Measurements from ENCODE around the gene XPO6.

XPO6 gene

GRCh38 chr16:28108590-28109247, 103.0 kb downstream of the XPO6 start:
- no peak overlapping the region for H3K4me3 ChIP-seq (ENCODE audit: low read depth, low read length)
- no peak for DNase-seq (ENCODE audit: low read depth)
- TF ChIP-seq POLR2A (IDR thresholded peaks at IDR 0.05; ENCODE audit: extremely low read depth, insufficient read length) (no peak), MAX (IDR thresholded peaks at IDR 0.05; ENCODE audit: low read depth, low read length) (no peak), CTCF (IDR thresholded peaks at IDR 0.05; ENCODE audit: low read depth, low read length) (no peak)

- no peak overlapping the region for H3K4me3 ChIP-seq (ENCODE audit: low read depth, low read length)
- no peak for TF ChIP-seq MYC (IDR thresholded peaks at IDR 0.05; ENCODE audit: low read depth, low read length)
- TF ChIP-seq CTCF (IDR thresholded peaks at IDR 0.05; ENCODE audit: low read depth, low read length), result no peak
- TF ChIP-seq POLR2A (IDR thresholded peaks at IDR 0.05; ENCODE audit: extremely low read depth, insufficient read length), result no peak
- TF ChIP-seq MAX (IDR thresholded peaks at IDR 0.05; ENCODE audit: low read depth, low read length), result no peak
- DNase-seq (ENCODE audit: low read depth), result no peak
These were observed 104.5 kb downstream of the XPO6 start for GRCh38 chr16:28107232-28107631.

GRCh38 chr16:28106467-28107215, 105.1 kb downstream of the XPO6 start:
- DNase-seq (ENCODE audit: low read depth), result no peak
- H3K4me3 ChIP-seq (ENCODE audit: low read depth, low read length), result no peak overlapping the region
- TF ChIP-seq POLR2A (IDR thresholded peaks at IDR 0.05; ENCODE audit: extremely low read depth, insufficient read length) (no peak), MAX (IDR thresholded peaks at IDR 0.05; ENCODE audit: low read depth, low read length) (no peak), MYC (IDR thresholded peaks at IDR 0.05; ENCODE audit: low read depth, low read length) (no peak), CTCF (IDR thresholded peaks at IDR 0.05; ENCODE audit: low read depth, low read length) (no peak)

- no peak for TF ChIP-seq MAX (IDR thresholded peaks at IDR 0.05; ENCODE audit: low read depth, low read length)
- TF ChIP-seq MYC (IDR thresholded peaks at IDR 0.05; ENCODE audit: low read depth, low read length), result no peak
- no peak for TF ChIP-seq POLR2A (IDR thresholded peaks at IDR 0.05; ENCODE audit: extremely low read depth, insufficient read length)
- no peak for TF ChIP-seq CTCF (IDR thresholded peaks at IDR 0.05; ENCODE audit: low read depth, low read length)
- DNase-seq (ENCODE audit: low read depth), result no peak
- H3K4me3 ChIP-seq (ENCODE audit: low read depth, low read length), result no peak overlapping the region
These were observed 105.8 kb downstream of the XPO6 start for GRCh38 chr16:28105954-28106353.

GRCh38 chr16:28105297-28105696, 106.5 kb downstream of the XPO6 start:
- DNase-seq (ENCODE audit: low read depth), result no peak
- TF ChIP-seq MAX (IDR thresholded peaks at IDR 0.05; ENCODE audit: low read depth, low read length), result no peak
- no peak overlapping the region for H3K4me3 ChIP-seq (ENCODE audit: low read depth, low read length)

GRCh38 chr16:28104404-28104803, 107.4 kb downstream of the XPO6 start:
- no peak overlapping the region for H3K4me3 ChIP-seq (ENCODE audit: low read depth, low read length)
- TF ChIP-seq CTCF (IDR thresholded peaks at IDR 0.05; ENCODE audit: low read depth, low read length) (no peak), POLR2A (IDR thresholded peaks at IDR 0.05; ENCODE audit: extremely low read depth, insufficient read length) (no peak), MAX (IDR thresholded peaks at IDR 0.05; ENCODE audit: low read depth, low read length) (no peak), MYC (IDR thresholded peaks at IDR 0.05; ENCODE audit: low read depth, low read length) (no peak)

More at GRCh38 chr16:28104404-28104803, 107.4 kb downstream of the XPO6 start:
- no peak for DNase-seq (ENCODE audit: low read depth)
